GM23338 (cell line): Measurements from ENCODE around the gene PTGER2. TPM values are rescaled to one million over a fixed set of nuclear protein-coding genes. Genes with fewer than 3 reads are reported as not detected.

Experiments
- ATAC-seq: fragments of 200-7000 bp; cut with Tn5 transposase; 3 replicates; pipeline ENCODE4 v1.9.1; 2020
- DNase-seq: peaks from one replicate; pipeline ENCODE4 v3.0.0-alpha.2; 2015; ENCODE audit warnings: low spot score
- H2AFZ ChIP-seq: fragments of 200-600 bp; sonication (generic); 2 replicates; pipeline ENCODE4 v1.8.0; 2016; ENCODE audit warnings: antibody characterized with exemption, mild to moderate bottlenecking, moderate library complexity
- H3F3A ChIP-seq: fragments of 200-600 bp; sonication (generic); replicated peaks from 2 replicates; pipeline ENCODE4 v1.8.0; 2017; ENCODE audit warnings: antibody characterized with exemption, mixed run types, low read depth
- H3K27ac ChIP-seq: fragments of 200-600 bp; sonication (generic); 2 replicates; pipeline ENCODE4 v1.6.1; 2016; ENCODE audit warnings: low read depth
- H3K27me3 ChIP-seq: fragments of 200-600 bp; sonication (generic); 2 replicates; pipeline ENCODE4 v1.8.0; 2016; ENCODE audit warnings: mild to moderate bottlenecking, mixed run types, moderate library complexity; ENCODE audit not compliant: insufficient read depth
- H3K36me3 ChIP-seq: fragments of 200-600 bp; sonication (generic); 2 replicates; pipeline ENCODE4 v1.8.0; 2016; ENCODE audit warnings: mild to moderate bottlenecking; ENCODE audit not compliant: insufficient read depth
- H3K4me1 ChIP-seq: fragments of 200-600 bp; sonication (generic); 2 replicates; pipeline ENCODE4 v1.8.0; 2016; ENCODE audit warnings: mild to moderate bottlenecking, moderate library complexity; ENCODE audit not compliant: insufficient read depth
- H3K4me2 ChIP-seq: fragments of 200-600 bp; sonication (generic); 2 replicates; pipeline ENCODE4 v1.7.1; 2017; ENCODE audit warnings: mixed run types
- H3K4me3 ChIP-seq: fragments of 200-600 bp; sonication (generic); 2 replicates; pipeline ENCODE4 v1.6.1; 2016; ENCODE audit warnings: mixed run types
- H3K79me2 ChIP-seq: fragments of 200-600 bp; sonication (generic); replicated peaks from 2 replicates; pipeline ENCODE4 v1.8.0; 2017; ENCODE audit warnings: mild to moderate bottlenecking; ENCODE audit not compliant: insufficient read depth
- H3K9me2 ChIP-seq: fragments of 200-600 bp; sonication (generic); 2 replicates; pipeline ENCODE4 v1.8.0; 2017; ENCODE audit not compliant: insufficient read depth
- H4K20me1 ChIP-seq: fragments of 200-600 bp; sonication (generic); replicated peaks from 2 replicates; pipeline ENCODE4 v1.8.0; 2017; ENCODE audit warnings: mild to moderate bottlenecking; ENCODE audit not compliant: insufficient read depth
- H3K27ac Mint-ChIP-seq: 2 replicates; pipeline ENCODE4 v1.8.0; 2020; ENCODE audit warnings: inconsistent platforms, mild to moderate bottlenecking, moderate library complexity, mixed read lengths
- H3K27me3 Mint-ChIP-seq: 3 replicates; pipeline ENCODE4 v1.8.0; 2022; ENCODE audit warnings: low read depth, mild to moderate bottlenecking, moderate library complexity, mixed read lengths, inconsistent platforms; ENCODE audit not compliant: insufficient read depth, poor library complexity
- H3K36me3 Mint-ChIP-seq: 3 replicates; pipeline ENCODE4 v1.8.0; 2021; ENCODE audit warnings: low read depth, mild to moderate bottlenecking, inconsistent platforms, moderate library complexity, mixed read lengths
- H3K4me1 Mint-ChIP-seq: 3 replicates; pipeline ENCODE4 v1.8.0; 2020; ENCODE audit warnings: mild to moderate bottlenecking, inconsistent platforms, mixed read lengths
- H3K4me3 Mint-ChIP-seq: 3 replicates; pipeline ENCODE4 v1.8.0; 2021; ENCODE audit warnings: moderate library complexity, mild to moderate bottlenecking, inconsistent platforms, mixed read lengths
- H3K9me3 Mint-ChIP-seq: 3 replicates; pipeline ENCODE4 v1.8.0; 2020; ENCODE audit warnings: moderate library complexity, mild to moderate bottlenecking, inconsistent platforms, mixed read lengths
- CREB1 ChIP-seq: fragments of 250-450 bp; sonication (Bioruptor Pico); IDR thresholded peaks from 2 replicates; pipeline ENCODE4 v1.5.0; 2020; ENCODE audit warnings: low read depth, mild to moderate bottlenecking, moderate library complexity
- ETS1 ChIP-seq: IDR thresholded peaks from 2 replicates; pipeline ENCODE4 v1.6.1; 2016; ENCODE audit warnings: antibody characterized with exemption
- EZH2 ChIP-seq: fragments of 200-600 bp; sonication (generic); IDR thresholded peaks from one replicate; pipeline ENCODE4 v1.8.0; 2017; ENCODE audit warnings: antibody characterized with exemption, mild to moderate bottlenecking, low read depth; ENCODE audit not compliant: unreplicated experiment
- EZH2phosphoT487 ChIP-seq: fragments of 200-600 bp; sonication (generic); IDR thresholded peaks from one replicate; pipeline ENCODE4 v1.8.1; 2018; ENCODE audit warnings: antibody characterized with exemption; ENCODE audit not compliant: unreplicated experiment
- POLR2AphosphoS5 ChIP-seq: IDR thresholded peaks from 2 replicates; pipeline ENCODE4 v1.6.1; 2016; ENCODE audit warnings: antibody characterized with exemption, low read depth
- REST ChIP-seq: IDR thresholded peaks from one replicate; pipeline ENCODE4 v1.6.1; 2018; ENCODE audit warnings: antibody characterized with exemption; ENCODE audit not compliant: unreplicated experiment
- STAT1 ChIP-seq: IDR thresholded peaks from one replicate; pipeline ENCODE4 v1.6.1; 2016; ENCODE audit warnings: antibody characterized with exemption; ENCODE audit not compliant: unreplicated experiment
- ZNF114 ChIP-seq: fragments of 250-450 bp; sonication (Bioruptor Pico); IDR thresholded peaks from 2 replicates; pipeline ENCODE4 v1.5.0; 2020; ENCODE audit warnings: mild to moderate bottlenecking, moderate library complexity
- ZNF331 ChIP-seq: fragments of 250-450 bp; sonication (Bioruptor Pico); IDR thresholded peaks from 2 replicates; pipeline ENCODE4 v1.5.0; 2020; ENCODE audit warnings: low read depth, mild to moderate bottlenecking, moderate library complexity
- polyA plus RNA-seq: library from polyadenylated mRNA; unstranded; fragments of >200 nt; fragmentation: Nextera tagmentation; extraction: Ambion mirVana; gene quantifications from 2 replicates; pipeline ENCODE4 v1.2.1, GENCODE V29; 2016
- total RNA-seq: library from RNA; depleted of rRNA; stranded (reverse); fragments of >200 nt; shearing (Covaris generic); gene quantifications from 2 replicates; pipeline ENCODE4 v1.2.3, GENCODE V29; 2014
- TF ChIP-seq, protein P1 (sequence below), 2 experiments: fragments of 200-600 bp in 1 of 2; sonication (generic) in 1 of 2; conservative IDR thresholded peaks; 2 replicates each; pipeline versions ENCODE4 v1.5.1 to v1.6.1; 2016 to 2017; ENCODE audit warnings: antibody characterized with exemption in 2 of 2, low read depth in 2 of 2, mild to moderate bottlenecking in 2 of 2, moderate library complexity in 1 of 2
- TF ChIP-seq, protein P2 (sequence below): fragments of 250-450 bp; sonication (Bioruptor Pico); IDR thresholded peaks from 2 replicates; pipeline ENCODE4 v1.5.0; 2020; ENCODE audit warnings: mild to moderate bottlenecking, moderate library complexity

Gene PTGER2
- total and polyA plus RNA-seq, 2 experiments from 2014 or later = 1.3 TPM

DNA sequence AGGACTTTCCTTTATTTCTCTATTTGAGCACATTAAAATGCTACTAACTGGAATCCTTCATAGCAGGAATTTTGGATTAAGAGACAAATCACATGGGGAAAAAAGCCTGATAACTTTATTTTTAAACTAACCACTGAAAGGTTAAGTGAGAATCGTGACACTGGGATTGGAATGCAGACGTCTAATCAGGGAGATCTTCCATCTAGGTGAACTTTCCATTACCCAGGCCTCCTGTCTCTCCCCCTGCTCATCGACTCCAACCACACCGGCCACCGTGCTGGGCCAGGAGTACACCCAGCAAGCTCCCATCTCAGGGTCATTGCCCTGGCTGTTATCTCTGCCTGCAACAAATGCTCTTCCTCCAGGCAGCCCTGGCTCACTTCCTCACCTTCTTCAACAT lies 19.0 kb downstream of the PTGER2 start (continued):
- no peak for TF ChIP-seq EZH2
- no peak for TF ChIP-seq POLR2AphosphoS5
- TF ChIP-seq REST = no peak
- TF ChIP-seq ETS1 = no peak

GRCh38 chr14:52333823-52334657 lies 19.9 kb downstream of the PTGER2 start:
- no peaks in the 10 kb centered on the region for H3K9me2 ChIP-seq
- H3K79me2 ChIP-seq = no peaks in the 10 kb centered on the region
- no peaks in the 10 kb centered on the region for H3K36me3 ChIP-seq
- H3K4me3 ChIP-seq = no peak overlapping the region
- Mint-ChIP-seq H3K27me3 (peaks cover 3% of the 10 kb centered on the region), H3K36me3 (no peaks in the 10 kb centered on the region), H3K4me3 (no peak overlapping the region), H3K4me1 (peaks cover 6% of the 10 kb centered on the region; the same call in 2 of the 3 replicates), H3K9me3 (peaks cover 2% of the 10 kb centered on the region; the same call in 1 of the 3 replicates), H3K27ac (no peak overlapping the region)
- DNase-seq (peak; percentile 27), ATAC-seq (no peak)
- H3K4me2 ChIP-seq = no peak overlapping the region
- peak overlapping the region; percentile 82; the same call in 1 of the 2 replicates for H2AFZ ChIP-seq
- H3F3A ChIP-seq = no peaks in the 10 kb centered on the region
- H4K20me1 ChIP-seq = no peaks in the 10 kb centered on the region
- H3K27ac ChIP-seq = no peak overlapping the region
- H3K4me1 ChIP-seq = no peaks in the 10 kb centered on the region
- no peaks in the 10 kb centered on the region for H3K27me3 ChIP-seq
- TF ChIP-seq EZH2phosphoT487 = no peak
- TF ChIP-seq ZNF331 = no peak
- no peak for TF ChIP-seq STAT1
- TF ChIP-seq CREB1 = no peak
- TF ChIP-seq POLR2AphosphoS5 = no peak
- TF ChIP-seq, protein P1, sequence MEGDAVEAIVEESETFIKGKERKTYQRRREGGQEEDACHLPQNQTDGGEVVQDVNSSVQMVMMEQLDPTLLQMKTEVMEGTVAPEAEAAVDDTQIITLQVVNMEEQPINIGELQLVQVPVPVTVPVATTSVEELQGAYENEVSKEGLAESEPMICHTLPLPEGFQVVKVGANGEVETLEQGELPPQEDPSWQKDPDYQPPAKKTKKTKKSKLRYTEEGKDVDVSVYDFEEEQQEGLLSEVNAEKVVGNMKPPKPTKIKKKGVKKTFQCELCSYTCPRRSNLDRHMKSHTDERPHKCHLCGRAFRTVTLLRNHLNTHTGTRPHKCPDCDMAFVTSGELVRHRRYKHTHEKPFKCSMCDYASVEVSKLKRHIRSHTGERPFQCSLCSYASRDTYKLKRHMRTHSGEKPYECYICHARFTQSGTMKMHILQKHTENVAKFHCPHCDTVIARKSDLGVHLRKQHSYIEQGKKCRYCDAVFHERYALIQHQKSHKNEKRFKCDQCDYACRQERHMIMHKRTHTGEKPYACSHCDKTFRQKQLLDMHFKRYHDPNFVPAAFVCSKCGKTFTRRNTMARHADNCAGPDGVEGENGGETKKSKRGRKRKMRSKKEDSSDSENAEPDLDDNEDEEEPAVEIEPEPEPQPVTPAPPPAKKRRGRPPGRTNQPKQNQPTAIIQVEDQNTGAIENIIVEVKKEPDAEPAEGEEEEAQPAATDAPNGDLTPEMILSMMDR (conservative IDR thresholded peaks at IDR 0.05; ENCODE audit: low read depth in 2 of 2) = no peak
- TF ChIP-seq, protein P2, sequence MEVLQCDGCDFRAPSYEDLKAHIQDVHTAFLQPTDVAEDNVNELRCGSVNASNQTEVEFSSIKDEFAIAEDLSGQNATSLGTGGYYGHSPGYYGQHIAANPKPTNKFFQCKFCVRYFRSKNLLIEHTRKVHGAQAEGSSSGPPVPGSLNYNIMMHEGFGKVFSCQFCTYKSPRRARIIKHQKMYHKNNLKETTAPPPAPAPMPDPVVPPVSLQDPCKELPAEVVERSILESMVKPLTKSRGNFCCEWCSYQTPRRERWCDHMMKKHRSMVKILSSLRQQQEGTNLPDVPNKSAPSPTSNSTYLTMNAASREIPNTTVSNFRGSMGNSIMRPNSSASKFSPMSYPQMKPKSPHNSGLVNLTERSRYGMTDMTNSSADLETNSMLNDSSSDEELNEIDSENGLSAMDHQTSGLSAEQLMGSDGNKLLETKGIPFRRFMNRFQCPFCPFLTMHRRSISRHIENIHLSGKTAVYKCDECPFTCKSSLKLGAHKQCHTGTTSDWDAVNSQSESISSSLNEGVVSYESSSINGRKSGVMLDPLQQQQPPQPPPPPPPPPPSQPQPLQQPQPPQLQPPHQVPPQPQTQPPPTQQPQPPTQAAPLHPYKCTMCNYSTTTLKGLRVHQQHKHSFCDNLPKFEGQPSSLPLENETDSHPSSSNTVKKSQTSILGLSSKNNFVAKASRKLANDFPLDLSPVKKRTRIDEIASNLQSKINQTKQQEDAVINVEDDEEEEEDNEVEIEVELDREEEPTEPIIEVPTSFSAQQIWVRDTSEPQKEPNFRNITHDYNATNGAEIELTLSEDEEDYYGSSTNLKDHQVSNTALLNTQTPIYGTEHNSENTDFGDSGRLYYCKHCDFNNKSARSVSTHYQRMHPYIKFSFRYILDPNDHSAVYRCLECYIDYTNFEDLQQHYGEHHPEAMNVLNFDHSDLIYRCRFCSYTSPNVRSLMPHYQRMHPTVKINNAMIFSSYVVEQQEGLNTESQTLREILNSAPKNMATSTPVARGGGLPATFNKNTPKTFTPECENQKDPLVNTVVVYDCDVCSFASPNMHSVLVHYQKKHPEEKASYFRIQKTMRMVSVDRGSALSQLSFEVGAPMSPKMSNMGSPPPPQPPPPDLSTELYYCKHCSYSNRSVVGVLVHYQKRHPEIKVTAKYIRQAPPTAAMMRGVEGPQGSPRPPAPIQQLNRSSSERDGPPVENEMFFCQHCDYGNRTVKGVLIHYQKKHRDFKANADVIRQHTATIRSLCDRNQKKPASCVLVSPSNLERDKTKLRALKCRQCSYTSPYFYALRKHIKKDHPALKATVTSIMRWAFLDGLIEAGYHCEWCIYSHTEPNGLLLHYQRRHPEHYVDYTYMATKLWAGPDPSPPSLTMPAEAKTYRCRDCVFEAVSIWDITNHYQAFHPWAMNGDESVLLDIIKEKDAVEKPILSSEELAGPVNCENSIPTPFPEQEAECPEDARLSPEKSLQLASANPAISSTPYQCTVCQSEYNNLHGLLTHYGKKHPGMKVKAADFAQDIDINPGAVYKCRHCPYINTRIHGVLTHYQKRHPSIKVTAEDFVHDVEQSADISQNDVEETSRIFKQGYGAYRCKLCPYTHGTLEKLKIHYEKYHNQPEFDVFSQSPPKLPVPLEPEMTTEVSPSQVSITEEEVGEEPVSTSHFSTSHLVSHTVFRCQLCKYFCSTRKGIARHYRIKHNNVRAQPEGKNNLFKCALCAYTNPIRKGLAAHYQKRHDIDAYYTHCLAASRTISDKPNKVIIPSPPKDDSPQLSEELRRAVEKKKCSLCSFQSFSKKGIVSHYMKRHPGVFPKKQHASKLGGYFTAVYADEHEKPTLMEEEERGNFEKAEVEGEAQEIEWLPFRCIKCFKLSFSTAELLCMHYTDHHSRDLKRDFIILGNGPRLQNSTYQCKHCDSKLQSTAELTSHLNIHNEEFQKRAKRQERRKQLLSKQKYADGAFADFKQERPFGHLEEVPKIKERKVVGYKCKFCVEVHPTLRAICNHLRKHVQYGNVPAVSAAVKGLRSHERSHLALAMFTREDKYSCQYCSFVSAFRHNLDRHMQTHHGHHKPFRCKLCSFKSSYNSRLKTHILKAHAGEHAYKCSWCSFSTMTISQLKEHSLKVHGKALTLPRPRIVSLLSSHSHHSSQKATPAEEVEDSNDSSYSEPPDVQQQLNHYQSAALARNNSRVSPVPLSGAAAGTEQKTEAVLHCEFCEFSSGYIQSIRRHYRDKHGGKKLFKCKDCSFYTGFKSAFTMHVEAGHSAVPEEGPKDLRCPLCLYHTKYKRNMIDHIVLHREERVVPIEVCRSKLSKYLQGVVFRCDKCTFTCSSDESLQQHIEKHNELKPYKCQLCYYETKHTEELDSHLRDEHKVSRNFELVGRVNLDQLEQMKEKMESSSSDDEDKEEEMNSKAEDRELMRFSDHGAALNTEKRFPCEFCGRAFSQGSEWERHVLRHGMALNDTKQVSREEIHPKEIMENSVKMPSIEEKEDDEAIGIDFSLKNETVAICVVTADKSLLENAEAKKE = no peak
- TF ChIP-seq ZNF114 (CRISPR knock-in tag) = no peak
